Activated naive CD8-positive, alpha-beta T cell (primary cell): ENCODE results near the gene SYT15B.
"Not testable (repeated sequence)": the region's sequence is repeated elsewhere in the genome, so short reads cannot be mapped to it uniquely, and the experiment has no call there.

Experiments used
- H3K27ac Mint-ChIP-seq: one replicate; pipeline ENCODE4 v1.8.0; 2021; ENCODE audit warnings: mixed read lengths
- H3K27me3 Mint-ChIP-seq: one replicate; pipeline ENCODE4 v1.8.0; 2021; ENCODE audit warnings: mixed read lengths
- H3K36me3 Mint-ChIP-seq: one replicate; pipeline ENCODE4 v1.8.0; 2021; ENCODE audit warnings: mixed read lengths
- H3K4me1 Mint-ChIP-seq: one replicate; pipeline ENCODE4 v1.8.0; 2021; ENCODE audit warnings: low read depth, mixed read lengths
- H3K4me3 Mint-ChIP-seq: one replicate; pipeline ENCODE4 v1.8.0; 2021; ENCODE audit warnings: mild to moderate bottlenecking, mixed read lengths
- H3K9me3 Mint-ChIP-seq: one replicate; pipeline ENCODE4 v1.8.0; 2021; ENCODE audit warnings: low read depth, mixed read lengths

The SYT15B gene

GRCh38 chr10:47746780-47747376 is 16.5 kb downstream of the SYT15B start:
- not testable (repeated sequence) for H3K9me3 Mint-ChIP-seq, H3K27ac Mint-ChIP-seq, H3K36me3 Mint-ChIP-seq, H3K27me3 Mint-ChIP-seq, H3K4me3 Mint-ChIP-seq, H3K4me1 Mint-ChIP-seq

DNA sequence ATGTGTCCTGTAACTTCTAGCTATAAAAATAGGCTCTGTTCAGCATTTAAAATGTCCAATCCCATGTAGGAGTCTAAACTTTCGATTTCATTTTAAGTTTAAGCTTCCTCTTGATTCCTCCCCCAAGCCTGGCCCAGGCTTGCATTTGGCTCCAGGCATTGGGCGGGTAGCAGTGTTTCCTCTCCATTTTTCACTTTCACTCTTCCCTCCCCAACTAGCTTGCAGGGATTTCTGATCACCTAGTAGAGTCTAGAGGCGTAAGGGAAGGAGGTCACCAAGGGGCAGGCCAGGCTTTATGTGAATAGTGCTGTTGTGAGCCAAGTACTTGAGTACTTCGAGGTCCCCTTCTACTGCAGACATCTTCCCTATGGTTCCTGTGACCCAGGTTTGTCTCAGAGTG is 18.5 kb downstream of the SYT15B start:
- H3K9me3 Mint-ChIP-seq, H3K27me3 Mint-ChIP-seq, H3K4me1 Mint-ChIP-seq, H3K36me3 Mint-ChIP-seq, H3K27ac Mint-ChIP-seq, H3K4me3 Mint-ChIP-seq: not testable (repeated sequence)

DNA sequence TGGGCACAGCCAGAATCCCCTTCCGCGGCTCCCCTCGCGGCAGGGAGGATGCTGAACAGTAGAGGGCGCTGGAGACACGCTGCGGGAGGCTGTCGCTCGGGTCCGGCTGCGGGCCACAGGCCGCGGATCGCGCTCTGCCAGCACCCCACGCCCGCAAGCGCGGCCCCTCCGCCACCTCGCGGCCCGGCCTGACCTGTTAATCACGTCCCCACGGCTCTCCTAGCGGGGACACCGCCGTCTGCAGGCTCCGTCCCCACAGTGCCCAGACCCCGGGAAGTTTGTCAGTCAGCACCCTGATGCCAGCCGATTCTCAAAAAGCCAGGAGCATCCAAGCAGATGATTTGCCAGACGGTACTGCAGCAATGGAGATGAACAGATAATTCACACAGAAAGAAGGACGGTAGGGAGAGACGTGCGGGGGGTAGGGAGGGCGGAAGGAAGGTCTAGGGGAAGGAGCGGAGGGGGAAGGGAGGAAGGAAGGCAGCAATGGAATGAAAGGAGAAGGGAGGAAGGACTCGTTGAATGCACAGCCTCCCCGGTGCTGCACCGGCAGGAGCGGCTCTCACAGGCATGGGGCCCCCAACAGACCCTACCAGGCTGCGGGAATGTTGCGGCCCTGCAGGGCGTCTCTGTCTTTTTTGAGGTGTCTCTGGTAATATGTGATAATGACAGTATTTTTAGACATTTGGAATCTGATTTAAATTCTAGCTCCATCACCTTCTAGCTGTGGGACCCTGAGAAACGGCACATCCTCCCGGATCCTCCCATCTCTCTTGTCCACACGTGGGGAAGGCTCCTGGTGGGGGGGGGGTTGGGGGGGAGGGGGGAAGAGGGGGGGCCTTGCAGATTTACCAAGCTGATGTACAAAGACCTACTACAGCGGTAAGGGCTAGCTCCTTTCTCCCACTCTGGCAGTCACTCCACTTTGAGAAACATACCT is 19.5 kb downstream of the SYT15B start:
- not testable (repeated sequence) for H3K27ac Mint-ChIP-seq, H3K27me3 Mint-ChIP-seq, H3K36me3 Mint-ChIP-seq, H3K4me3 Mint-ChIP-seq, H3K9me3 Mint-ChIP-seq, H3K4me1 Mint-ChIP-seq

- not testable (repeated sequence) for H3K9me3 Mint-ChIP-seq, H3K27ac Mint-ChIP-seq, H3K36me3 Mint-ChIP-seq, H3K4me1 Mint-ChIP-seq, H3K4me3 Mint-ChIP-seq, H3K27me3 Mint-ChIP-seq
Observed at GRCh38 chr10:47740868-47741267, 22.5 kb downstream of the SYT15B start.

DNA sequence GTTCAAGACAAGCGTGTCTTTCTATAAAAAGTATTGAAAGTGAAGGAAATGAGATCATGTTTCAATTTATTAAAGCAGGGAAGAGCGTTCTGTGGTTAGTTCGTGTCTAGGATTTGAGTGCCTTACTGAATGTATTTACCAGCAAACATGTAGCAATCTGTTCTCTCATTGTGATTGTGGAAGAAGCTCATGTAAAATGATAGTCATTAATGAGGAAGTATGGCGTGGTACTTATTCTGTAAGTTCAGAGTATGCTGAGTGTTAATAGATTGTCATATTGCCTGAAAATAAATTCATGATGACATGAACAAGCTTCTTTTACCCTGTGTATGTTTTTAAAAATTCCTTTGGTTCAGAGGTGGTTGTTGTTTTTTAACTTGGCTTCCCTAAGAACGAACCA is 32.5 kb downstream of the SYT15B start:
- not testable (repeated sequence) for H3K36me3 Mint-ChIP-seq, H3K9me3 Mint-ChIP-seq, H3K27me3 Mint-ChIP-seq, H3K27ac Mint-ChIP-seq, H3K4me1 Mint-ChIP-seq, H3K4me3 Mint-ChIP-seq

DNA sequence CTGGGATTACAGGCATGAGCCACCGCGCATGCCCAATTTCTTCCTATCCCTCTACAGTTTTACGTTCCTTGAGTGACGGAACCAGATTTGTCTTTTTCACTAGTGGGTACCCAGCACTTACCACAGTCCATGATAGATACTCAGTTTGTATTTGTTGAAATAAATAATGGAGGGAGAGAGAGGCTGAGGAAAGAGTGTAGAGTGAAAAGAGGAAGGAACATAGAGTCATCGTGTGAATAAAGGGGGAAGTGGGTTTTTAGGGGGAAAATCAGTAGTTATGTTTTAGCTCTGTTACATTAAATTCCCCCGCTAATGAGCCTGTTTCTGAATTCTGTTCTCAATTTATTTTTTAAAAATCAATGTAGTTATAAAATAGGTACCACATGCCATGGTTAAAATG is 37.7 kb downstream of the SYT15B start:
- not testable (repeated sequence) for H3K27me3 Mint-ChIP-seq, H3K4me3 Mint-ChIP-seq, H3K4me1 Mint-ChIP-seq, H3K9me3 Mint-ChIP-seq, H3K36me3 Mint-ChIP-seq, H3K27ac Mint-ChIP-seq

DNA sequence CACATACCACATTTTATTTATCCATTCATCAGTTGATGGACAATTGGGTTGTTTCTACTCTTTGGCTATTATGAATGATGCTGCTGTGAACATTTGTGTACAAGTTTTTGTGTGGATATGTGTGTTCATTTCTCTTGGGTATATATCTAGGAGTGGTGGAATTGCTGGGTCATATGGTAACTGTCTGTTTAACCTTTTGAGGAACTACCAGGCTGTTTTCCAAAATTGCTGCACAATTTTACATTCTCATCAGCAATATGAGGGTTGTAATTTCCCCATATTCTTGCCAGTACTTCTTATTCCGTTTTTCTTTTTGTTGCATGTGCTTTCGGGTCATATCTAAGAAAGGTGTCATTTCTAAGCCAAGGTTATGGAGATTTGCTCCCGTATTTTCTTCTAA is 38.3 kb downstream of the SYT15B start:
- not testable (repeated sequence) for H3K27ac Mint-ChIP-seq, H3K27me3 Mint-ChIP-seq, H3K4me1 Mint-ChIP-seq, H3K36me3 Mint-ChIP-seq, H3K4me3 Mint-ChIP-seq, H3K9me3 Mint-ChIP-seq

GRCh38 chr10:47724119-47724518 is 39.3 kb downstream of the SYT15B start:
- not testable (repeated sequence) for H3K36me3 Mint-ChIP-seq, H3K27ac Mint-ChIP-seq, H3K4me3 Mint-ChIP-seq, H3K9me3 Mint-ChIP-seq, H3K4me1 Mint-ChIP-seq, H3K27me3 Mint-ChIP-seq

DNA sequence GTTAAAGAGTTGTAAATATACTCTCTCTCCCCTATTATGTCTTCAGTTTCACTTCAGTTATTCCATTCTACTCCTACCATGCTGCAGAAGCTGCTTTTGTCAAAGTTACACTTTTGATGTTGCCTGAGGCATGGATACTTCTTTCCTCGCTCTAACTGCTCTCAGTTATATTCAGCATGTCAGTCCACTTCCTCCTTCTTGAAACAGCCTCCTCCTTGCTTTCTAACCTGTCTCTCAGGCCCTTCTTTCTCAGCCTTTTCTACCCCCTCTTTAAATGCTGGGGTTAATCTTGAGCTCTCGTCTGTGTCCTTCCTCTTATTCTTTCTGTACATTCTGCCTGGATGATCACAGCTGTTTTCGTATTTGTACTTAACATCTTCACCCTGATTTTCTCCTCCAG is 40.0 kb downstream of the SYT15B start:
- H3K4me3 Mint-ChIP-seq, H3K27ac Mint-ChIP-seq, H3K4me1 Mint-ChIP-seq, H3K9me3 Mint-ChIP-seq, H3K27me3 Mint-ChIP-seq, H3K36me3 Mint-ChIP-seq: not testable (repeated sequence)

DNA sequence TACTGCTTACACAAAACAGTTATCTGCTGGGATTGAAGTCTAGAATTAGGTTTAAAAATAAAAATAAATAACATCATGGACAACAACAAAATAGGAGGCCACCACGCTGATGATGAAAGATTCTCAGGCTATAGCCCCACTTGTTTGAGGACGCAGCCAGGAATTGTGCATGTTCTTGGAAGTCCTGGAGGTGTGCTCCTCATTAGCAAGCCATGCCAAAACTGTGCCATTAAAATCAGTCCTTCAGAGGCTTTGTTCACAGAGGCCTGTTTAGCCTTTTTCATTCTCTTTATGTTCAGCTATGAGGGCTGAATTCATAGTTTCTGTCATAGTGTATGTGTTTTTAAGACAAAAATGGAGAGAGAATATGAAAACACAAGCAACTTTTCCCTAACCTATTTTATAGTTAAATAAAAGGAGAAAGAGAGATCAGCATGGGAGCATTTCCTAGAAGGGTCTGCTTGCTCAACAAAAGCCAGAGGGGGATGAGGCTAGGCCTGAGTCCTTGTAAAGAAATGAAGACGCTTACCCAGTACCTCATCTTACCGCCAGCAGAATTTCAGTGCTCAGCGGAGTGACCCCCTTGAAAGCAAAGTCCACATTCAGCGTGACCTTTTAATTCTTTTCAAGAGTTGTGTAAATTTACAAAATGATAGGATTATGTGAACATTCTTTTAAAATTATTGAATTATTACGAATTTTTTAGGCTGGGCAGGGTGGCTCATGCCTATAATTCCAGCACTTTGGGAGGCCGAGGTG is 46.2 kb downstream of the SYT15B start:
- not testable (repeated sequence) for H3K27ac Mint-ChIP-seq, H3K4me1 Mint-ChIP-seq, H3K4me3 Mint-ChIP-seq, H3K27me3 Mint-ChIP-seq, H3K9me3 Mint-ChIP-seq, H3K36me3 Mint-ChIP-seq
